Measurements from ENCODE around the gene NR1D1. TPM values are rescaled to one million over a fixed set of nuclear protein-coding genes. Genes with fewer than 3 reads are reported as not detected.

NR1D1 gene
- total RNA-seq, 1 donor from 2014 or later: 0.43 TPM

DNA sequence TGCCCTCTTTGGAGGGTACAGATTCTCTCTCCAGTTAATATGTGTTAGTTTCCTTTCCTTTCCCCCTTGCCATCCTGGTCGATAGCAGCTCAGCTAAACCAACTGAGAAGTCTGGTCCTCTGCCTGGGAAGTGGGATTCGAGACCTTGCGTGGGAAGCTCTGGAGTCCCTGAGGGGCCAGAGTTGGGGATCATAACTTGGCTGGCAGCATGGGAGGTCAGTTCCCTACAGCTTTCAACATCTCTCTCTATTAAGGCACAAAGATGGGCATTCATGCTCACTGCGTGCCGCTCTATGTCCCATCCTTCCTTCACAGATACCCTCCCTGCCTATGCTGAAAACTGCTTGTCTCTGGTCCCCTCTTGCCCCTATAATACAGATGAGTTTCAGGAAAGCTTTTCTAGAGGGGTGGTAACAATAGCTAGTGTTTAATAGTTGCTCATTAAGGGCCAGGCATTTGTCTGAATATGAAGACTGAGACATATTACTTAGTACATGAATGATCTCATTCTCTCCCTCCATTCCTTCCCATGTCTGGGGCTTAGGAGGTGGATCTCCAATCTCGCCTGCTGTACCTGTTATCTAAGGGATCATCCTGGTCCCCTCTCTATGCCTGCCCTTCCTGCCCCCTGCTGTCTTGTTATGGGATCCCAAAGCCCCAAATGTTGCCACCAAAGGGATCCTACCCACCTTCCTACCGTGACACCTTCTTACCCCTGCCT is 26.8 kb downstream of the NR1D1 start:
- no peak for DNase-seq (ENCODE audit: low spot score in 2 of 2)
- no peaks in the 10 kb centered on the region for H3K27me3 ChIP-seq
- peaks cover 56 to 83% of the 10 kb centered on the region in 2 donors for H3K4me1 ChIP-seq
- peak overlapping the region; percentile 91 for H3K27ac ChIP-seq
- no peaks in the 10 kb centered on the region for H3K9me3 ChIP-seq
- no peak for TF ChIP-seq CTCF (IDR thresholded peaks at IDR 0.05)
- H3K4me3 ChIP-seq: peak overlapping the region in 1 of 2 donors; percentile 51
- H3K36me3 ChIP-seq: peaks cover 19 to 23% of the 10 kb centered on the region in 2 donors
- intact Hi-C loops (cut with DNase I): loop anchor here (2.0 kb wide), 1 partner anchor 37 kb away; no protein-coding TSS in a partner anchor

- DNase-seq (ENCODE audit: low spot score in 2 of 2): no peak
- H3K4me3 ChIP-seq: peak overlapping the region; percentile 37 to 51
- no peak for TF ChIP-seq CTCF (IDR thresholded peaks at IDR 0.05)
- peaks cover 12 to 16% of the 10 kb centered on the region in 2 donors for H3K36me3 ChIP-seq
- H3K27me3 ChIP-seq: no peaks in the 10 kb centered on the region
- H3K27ac ChIP-seq: peak overlapping the region; percentile 91
- peaks cover 56 to 89% of the 10 kb centered on the region in 2 donors for H3K4me1 ChIP-seq
- no peaks in the 10 kb centered on the region for H3K9me3 ChIP-seq
- intact Hi-C loops (cut with DNase I): no loop called here
Measured at GRCh38 chr17:40072735-40073346, 27.5 kb downstream of the NR1D1 start.

- Histone ChIP-seq H3K4me1 (peaks cover 56 to 92% of the 10 kb centered on the region in 2 donors), H3K27ac (peak overlapping the region; percentile 91), H3K9me3 (no peaks in the 10 kb centered on the region), H3K4me3 (peak overlapping the region; percentile 37 to 51), H3K27me3 (no peaks in the 10 kb centered on the region), H3K36me3 (peaks cover 7 to 10% of the 10 kb centered on the region in 2 donors)
- peak in 1 of 2 donors; percentile 92 for DNase-seq (ENCODE audit: low spot score in 2 of 2)
- intact Hi-C loops (cut with DNase I): no loop called here
- no peak for TF ChIP-seq CTCF (IDR thresholded peaks at IDR 0.05)
Measured at GRCh38 chr17:40072040-40072734, 28.2 kb downstream of the NR1D1 start.

GRCh38 chr17:40071313-40072039 is 28.9 kb downstream of the NR1D1 start:
- Histone ChIP-seq H3K4me1 (peaks cover 50 to 89% of the 10 kb centered on the region in 2 donors), H3K27ac (peak overlapping the region; percentile 91), H3K27me3 (no peaks in the 10 kb centered on the region), H3K4me3 (peak overlapping the region; percentile 37 to 51), H3K9me3 (no peaks in the 10 kb centered on the region), H3K36me3 (peaks cover under 1 to 4% of the 10 kb centered on the region in 2 donors)
- DNase-seq (ENCODE audit: low spot score in 2 of 2): peak in 1 of 2 donors; percentile 83
- intact Hi-C loops (cut with DNase I): loop anchor here (2.0 kb wide), 1 partner anchor 27 kb away; no protein-coding TSS in a partner anchor
- no peak for TF ChIP-seq CTCF (IDR thresholded peaks at IDR 0.05)

GRCh38 chr17:40070709-40071312 is 29.6 kb downstream of the NR1D1 start:
- no peak for DNase-seq (ENCODE audit: low spot score in 2 of 2)
- intact Hi-C loops (cut with DNase I): loop anchor here (2.0 kb wide), 1 partner anchor 28 kb away; no protein-coding TSS in a partner anchor
- Histone ChIP-seq H3K27ac (peak overlapping the region; percentile 91), H3K36me3 (no peaks in the 10 kb centered on the region), H3K27me3 (no peaks in the 10 kb centered on the region), H3K4me1 (peaks cover 45 to 86% of the 10 kb centered on the region in 2 donors), H3K4me3 (peak overlapping the region; percentile 37 to 51), H3K9me3 (no peaks in the 10 kb centered on the region)
- TF ChIP-seq CTCF (IDR thresholded peaks at IDR 0.05): no peak
